Liver (tissue), 9 donors: ENCODE measurements around the gene RAB17. TPM values are rescaled to one million over a fixed set of nuclear protein-coding genes. Genes with fewer than 3 reads are reported as not detected.

Experiments used
- DNase-seq: peaks from one replicate; pipeline ENCODE4 v3.0.0-alpha.2; 2017; ENCODE audit warnings: low spot score
- H3K27ac ChIP-seq, 2 donors: one replicate each; pipeline ENCODE4 v1.7.0; 2013; ENCODE audit warnings: inconsistent platforms in 2 of 2, low read length in 2 of 2, control low read depth in 1 of 2, low read depth in 1 of 2, mild to moderate bottlenecking in 1 of 2
- H3K27me3 ChIP-seq, 4 donors: one replicate each; pipeline versions ENCODE4 v1.6.1 to v1.7.0; 2013; ENCODE audit warnings: low read length in 3 of 4, inconsistent platforms in 1 of 4, mild to moderate bottlenecking in 1 of 4, moderate library complexity in 1 of 4; ENCODE audit not compliant: control insufficient read depth in 4 of 4, insufficient read depth in 4 of 4
- H3K36me3 ChIP-seq, 4 donors: one replicate each; pipeline versions ENCODE4 v1.6.1 to v1.7.0; 2013; ENCODE audit warnings: low read length in 3 of 4, mild to moderate bottlenecking in 3 of 4, low read depth in 1 of 4, moderate library complexity in 1 of 4; ENCODE audit not compliant: control insufficient read depth in 4 of 4, insufficient read depth in 3 of 4
- H3K4me1 ChIP-seq, 4 donors: one replicate each; pipeline versions ENCODE4 v1.6.1 to v1.7.0; 2013; ENCODE audit warnings: low read length in 3 of 4, mild to moderate bottlenecking in 3 of 4, moderate library complexity in 1 of 4; ENCODE audit not compliant: control insufficient read depth in 4 of 4, insufficient read depth in 4 of 4
- H3K4me3 ChIP-seq, 3 donors: one replicate each; pipeline versions ENCODE4 v1.6.1 to v1.7.0; 2013; ENCODE audit warnings: low read length in 3 of 3, control low read depth in 1 of 3, low read depth in 1 of 3, mild to moderate bottlenecking in 1 of 3
- H3K9ac ChIP-seq, 2 donors: one replicate each; pipeline ENCODE4 v1.7.0; 2013; ENCODE audit warnings: low read length in 2 of 2, mild to moderate bottlenecking in 2 of 2, moderate library complexity in 2 of 2, control low read depth in 1 of 2, low read depth in 1 of 2
- H3K9me3 ChIP-seq, 4 donors: one replicate each; pipeline versions ENCODE4 v1.6.1 to v1.7.0; 2013; ENCODE audit warnings: low read length in 3 of 4; ENCODE audit not compliant: control insufficient read depth in 4 of 4
- ATF3 ChIP-seq: IDR thresholded peaks from 2 replicates; pipeline ENCODE4 v1.6.1; 2016; ENCODE audit warnings: antibody characterized with exemption
- CTCF ChIP-seq: fragments of 150-350 bp; IDR thresholded peaks from 2 replicates; pipeline ENCODE4 v1.5.1; 2017; ENCODE audit warnings: improper control_type of control experiment, low read depth, low read length; ENCODE audit not compliant: missing input control
- EGR1 ChIP-seq, 2 donors: IDR thresholded peaks; 2 replicates each; pipeline ENCODE4 v1.6.1; 2016 to 2018; ENCODE audit warnings: antibody characterized with exemption in 2 of 2, low read depth in 2 of 2
- FOXA1 ChIP-seq: IDR thresholded peaks from 2 replicates; pipeline ENCODE4 v1.6.1; 2016; ENCODE audit warnings: antibody characterized with exemption
- FOXA2 ChIP-seq: IDR thresholded peaks from 2 replicates; pipeline ENCODE4 v1.6.1; 2016; ENCODE audit warnings: antibody characterized with exemption
- GABPA ChIP-seq, 2 donors: IDR thresholded peaks in 1 of 2; conservative IDR thresholded peaks in 1 of 2; 2 replicates each; pipeline ENCODE4 v1.6.1; 2016; ENCODE audit warnings: antibody characterized with exemption in 2 of 2, mild to moderate bottlenecking in 1 of 2, moderate library complexity in 1 of 2
- HNF4A ChIP-seq, 2 donors: conservative IDR thresholded peaks; 2 replicates each; pipeline ENCODE4 v1.6.1; 2016; ENCODE audit warnings: antibody characterized with exemption in 2 of 2, mild to moderate bottlenecking in 2 of 2
- HNF4G ChIP-seq: IDR thresholded peaks from 2 replicates; pipeline ENCODE4 v1.6.1; 2016; ENCODE audit warnings: antibody characterized with exemption
- JUND ChIP-seq, 2 donors: IDR thresholded peaks; 2 replicates each; pipeline ENCODE4 v1.6.1; 2016; ENCODE audit warnings: antibody characterized with exemption in 2 of 2
- MAX ChIP-seq: IDR thresholded peaks from 2 replicates; pipeline ENCODE4 v1.6.1; 2016; ENCODE audit warnings: antibody characterized with exemption
- NR2F2 ChIP-seq: IDR thresholded peaks from 2 replicates; pipeline ENCODE4 v1.6.1; 2016; ENCODE audit warnings: antibody characterized with exemption
- RAD21 ChIP-seq, 2 donors: IDR thresholded peaks; 2 replicates each; pipeline ENCODE4 v1.6.1; 2016; ENCODE audit warnings: antibody characterized with exemption in 2 of 2, mild to moderate bottlenecking in 2 of 2
- REST ChIP-seq: IDR thresholded peaks from 2 replicates; pipeline ENCODE4 v1.6.1; 2016; ENCODE audit warnings: antibody characterized with exemption, mild to moderate bottlenecking
- RXRA ChIP-seq, 2 donors: IDR thresholded peaks; 2 replicates each; pipeline ENCODE4 v1.6.1; 2017 to 2018; ENCODE audit warnings: antibody characterized with exemption in 2 of 2, mild to moderate bottlenecking in 1 of 2
- SP1 ChIP-seq: IDR thresholded peaks from 2 replicates; pipeline ENCODE4 v1.6.1; 2018; ENCODE audit warnings: antibody characterized with exemption, mild to moderate bottlenecking
- TAF1 ChIP-seq: conservative IDR thresholded peaks from 2 replicates; pipeline ENCODE4 v1.6.1; 2016; ENCODE audit warnings: antibody characterized with exemption, mild to moderate bottlenecking
- YY1 ChIP-seq: IDR thresholded peaks from 2 replicates; pipeline ENCODE4 v1.6.1; 2016; ENCODE audit warnings: antibody characterized with exemption, mild to moderate bottlenecking
- ZBTB33 ChIP-seq: IDR thresholded peaks from 2 replicates; pipeline ENCODE4 v1.6.1; 2016; ENCODE audit warnings: antibody characterized with exemption
- WGBS: extraction: QIAGEN DNeasy Blood & Tissue Kit; methylation state at CpG from one replicate; pipeline ENCODE4 v1.1.7; 2013; 5-methylcytosine and 5-hydroxymethylcytosine counted together
- polyA plus RNA-seq, 2 donors: library from polyadenylated mRNA; stranded (reverse) in 1 of 2; unstranded in 1 of 2; fragments of 200-250 nt in 1 of 2; fragments of >200 nt in 1 of 2; fragmentation: Nextera tagmentation in 1 of 2; extraction: Ambion mirVana in 1 of 2; gene quantifications; one replicate each; pipeline versions ENCODE4 v1.2.1 to v1.2.3, GENCODE V29; 2013 to 2015
- total RNA-seq, 2 donors: library from RNA; depleted of rRNA; stranded (reverse); fragments of >200 nt; gene quantifications; one replicate each; pipeline ENCODE4 v1.2.3, GENCODE V29; 2014
- donor health status: healthy.
- donor health status: healthy.
- donor health status: healthy.
- donor health status: healthy.
- donor health status: healthy.

The RAB17 gene
- total and polyA plus RNA-seq, 4 donors, result 17.8 to 96.5 (median 74.9) TPM

DNA sequence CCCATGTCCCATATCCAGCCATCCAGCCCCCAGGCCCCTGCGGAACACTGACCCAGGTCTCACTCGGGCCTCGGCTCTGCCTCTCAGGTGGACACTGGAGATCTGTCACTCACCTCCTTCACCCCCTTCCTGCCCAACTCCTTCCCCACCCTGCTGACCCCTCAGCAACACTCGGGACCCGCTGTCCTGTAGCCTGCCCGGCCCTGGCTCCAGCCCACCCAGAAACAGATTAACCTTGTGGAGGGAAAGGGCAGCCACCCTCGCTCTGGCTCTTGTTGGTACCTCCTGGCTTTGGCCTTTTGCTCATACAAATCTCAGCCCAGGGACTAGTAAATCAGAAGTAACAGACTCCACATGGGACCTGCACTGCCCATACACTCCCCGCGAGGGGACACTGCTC, 53.9 kb downstream of the RAB17 start:
- H3K9ac ChIP-seq, result no peak overlapping the region
- no peaks in the 10 kb centered on the region for H3K9me3 ChIP-seq
- H3K4me1 ChIP-seq, result peaks cover 11 to 27% (median 20%) of the 10 kb centered on the region in 4 donors
- whole genome bisulfite sequencing, result 95% methylated on average over 9 of the region's 9 CpGs
- no peak for DNase-seq
- H3K27me3 ChIP-seq, result no peaks in the 10 kb centered on the region
- H3K36me3 ChIP-seq, result peaks cover 0 to 5% (median 2%) of the 10 kb centered on the region in 4 donors
- no peak overlapping the region for H3K27ac ChIP-seq
- H3K4me3 ChIP-seq, result no peak overlapping the region
- no peak for TF ChIP-seq REST
- TF ChIP-seq MAX, result no peak
- no peak for TF ChIP-seq FOXA1
- no peak for TF ChIP-seq ATF3
- no peak for TF ChIP-seq CTCF
- TF ChIP-seq HNF4A (conservative IDR thresholded peaks at IDR 0.05), result no peak
- no peak for TF ChIP-seq GABPA (IDR thresholded peaks at IDR 0.05 in 1 of 2, conservative IDR thresholded peaks at IDR 0.05 in 1 of 2)

- Histone ChIP-seq H3K4me3 (no peak overlapping the region), H3K36me3 (peaks cover 0 to 5% (median 2%) of the 10 kb centered on the region in 4 donors), H3K9ac (no peak overlapping the region), H3K4me1 (peaks cover 8 to 22% (median 15%) of the 10 kb centered on the region in 4 donors), H3K27ac (no peak overlapping the region), H3K9me3 (no peaks in the 10 kb centered on the region), H3K27me3 (no peaks in the 10 kb centered on the region)
- TF ChIP-seq NR2F2 (no peak), HNF4A (conservative IDR thresholded peaks at IDR 0.05) (no peak), RAD21 (IDR thresholded peaks at IDR 0.05) (no peak), JUND (IDR thresholded peaks at IDR 0.05) (no peak), FOXA2 (no peak), ZBTB33 (no peak), EGR1 (IDR thresholded peaks at IDR 0.05; ENCODE audit: low read depth in 2 of 2) (no peak), MAX (no peak), GABPA (IDR thresholded peaks at IDR 0.05 in 1 of 2, conservative IDR thresholded peaks at IDR 0.05 in 1 of 2) (no peak), TAF1 (no peak), SP1 (no peak), HNF4G (no peak), FOXA1 (no peak), ATF3 (no peak), REST (no peak), YY1 (no peak), RXRA (IDR thresholded peaks at IDR 0.05) (no peak), CTCF (no peak)
- DNase-seq, result no peak
- 96% methylated on average over 5 of the region's 5 CpGs for WGBS
Measured at GRCh38 chr2:237536083-237536415, 54.5 kb downstream of the RAB17 start.
